ENCODE data around the gene LAMC2.
"Not testable (repeated sequence)": the region's sequence is repeated elsewhere in the genome, so short reads cannot be mapped to it uniquely, and the experiment has no call there.

The LAMC2 gene

DNA sequence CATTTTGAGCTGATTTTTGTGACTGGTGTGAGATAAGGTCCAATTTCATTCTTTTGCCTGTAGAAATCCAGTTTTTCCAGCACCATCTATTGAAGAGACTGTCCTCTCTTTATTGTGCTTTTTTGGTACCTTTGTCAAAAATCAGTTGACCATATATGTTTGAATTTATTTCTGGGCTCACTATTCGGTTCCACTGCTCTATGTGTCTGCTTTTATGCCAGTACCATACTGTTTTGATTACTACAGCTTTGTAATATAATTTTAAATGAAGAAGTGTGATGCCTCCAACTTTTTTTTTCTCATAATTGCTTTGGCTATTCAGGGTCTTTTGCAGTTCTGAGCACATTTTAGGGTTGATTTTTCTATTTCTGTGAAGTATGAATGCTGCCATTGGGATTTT is 69.0 kb downstream of the LAMC2 start:
- in situ Hi-C loops (cut with MboI; ENCODE audit: low sequenced_read_pairs) = no loop called here

DNA sequence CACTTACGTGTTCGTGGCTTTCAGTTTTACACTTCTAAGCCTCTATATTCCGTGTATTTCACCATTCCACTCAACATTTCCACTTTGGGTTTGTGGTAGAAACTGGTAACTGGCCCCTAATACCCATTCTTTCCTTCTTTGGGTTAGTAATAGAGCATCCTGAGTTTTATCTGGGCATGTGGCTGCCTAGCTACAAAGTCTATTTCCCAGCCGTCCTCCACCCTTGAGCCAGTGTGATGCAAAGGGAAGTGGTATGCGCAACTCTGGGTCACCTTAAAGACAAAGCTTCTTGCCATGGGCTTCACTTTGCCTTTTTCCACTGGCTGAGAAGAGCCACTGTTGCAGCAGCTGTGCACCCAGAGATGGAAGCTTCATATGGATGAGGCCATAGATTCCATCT is 73.9 kb downstream of the LAMC2 start:
- in situ Hi-C loops (cut with MboI; ENCODE audit: low sequenced_read_pairs) = no loop called here

DNA sequence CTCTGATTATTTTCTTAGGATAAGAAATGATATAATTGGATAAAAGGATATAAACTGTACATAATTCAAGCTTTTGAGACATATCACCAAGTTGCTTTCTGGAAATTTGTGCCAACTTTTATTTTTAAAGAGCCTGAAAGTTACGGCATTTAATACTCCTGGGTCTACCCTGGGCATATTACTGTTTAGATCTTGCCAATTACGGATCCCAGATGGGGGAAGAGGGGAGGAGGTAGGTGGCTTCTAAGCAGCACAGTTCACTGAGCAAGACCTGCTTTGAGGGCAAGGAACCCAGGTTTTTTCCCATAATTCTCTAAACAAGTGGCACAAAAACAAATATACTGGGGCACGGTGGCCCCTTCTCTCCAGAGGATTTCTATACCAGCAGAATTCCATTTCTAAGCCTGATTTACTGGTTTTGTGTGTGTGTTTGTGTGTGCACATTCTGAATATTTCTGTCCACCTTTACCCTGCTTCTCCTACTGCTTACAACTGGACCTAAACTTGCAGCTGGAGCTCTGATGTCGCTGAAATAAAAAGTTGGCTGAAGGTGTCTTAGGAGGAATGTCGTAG is 76.7 kb downstream of the LAMC2 start:
- in situ Hi-C loops (cut with MboI; ENCODE audit: low sequenced_read_pairs) = no loop called here

DNA sequence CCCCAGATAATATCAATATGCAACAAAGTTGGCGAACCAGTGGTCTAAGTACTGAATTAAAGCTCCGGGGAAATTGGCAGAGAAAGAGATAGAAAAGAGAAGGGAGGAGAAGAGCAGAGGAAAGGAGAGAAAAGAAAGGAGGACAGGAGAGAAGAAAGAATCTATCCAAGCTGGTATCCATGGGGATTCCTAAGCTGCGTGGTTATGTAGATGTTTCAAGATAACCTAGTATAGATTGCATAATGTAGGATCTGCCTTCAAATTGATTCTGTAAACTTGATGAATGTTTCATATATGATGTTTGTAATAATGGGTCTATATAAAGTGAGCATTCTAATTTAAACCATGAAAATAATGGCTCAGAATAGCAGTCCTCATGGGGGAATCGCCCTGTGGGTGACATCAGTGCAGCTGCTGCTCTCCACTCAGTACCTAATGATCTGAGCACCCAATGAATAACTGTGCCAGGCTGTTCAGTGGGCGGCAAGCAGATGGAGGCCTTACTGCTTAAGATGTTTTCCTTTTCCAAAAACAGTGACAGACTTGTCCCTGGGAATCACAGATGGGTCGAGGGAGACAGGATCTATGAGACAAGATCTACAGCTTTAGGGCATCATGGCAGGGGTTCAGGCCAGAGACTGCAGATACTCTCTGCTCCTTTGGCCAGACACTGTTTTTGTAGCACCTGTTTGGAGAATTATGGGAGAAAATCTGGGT is 78.0 kb downstream of the LAMC2 start:
- in situ Hi-C loops (cut with MboI; ENCODE audit: low sequenced_read_pairs) = no loop called here

DNA sequence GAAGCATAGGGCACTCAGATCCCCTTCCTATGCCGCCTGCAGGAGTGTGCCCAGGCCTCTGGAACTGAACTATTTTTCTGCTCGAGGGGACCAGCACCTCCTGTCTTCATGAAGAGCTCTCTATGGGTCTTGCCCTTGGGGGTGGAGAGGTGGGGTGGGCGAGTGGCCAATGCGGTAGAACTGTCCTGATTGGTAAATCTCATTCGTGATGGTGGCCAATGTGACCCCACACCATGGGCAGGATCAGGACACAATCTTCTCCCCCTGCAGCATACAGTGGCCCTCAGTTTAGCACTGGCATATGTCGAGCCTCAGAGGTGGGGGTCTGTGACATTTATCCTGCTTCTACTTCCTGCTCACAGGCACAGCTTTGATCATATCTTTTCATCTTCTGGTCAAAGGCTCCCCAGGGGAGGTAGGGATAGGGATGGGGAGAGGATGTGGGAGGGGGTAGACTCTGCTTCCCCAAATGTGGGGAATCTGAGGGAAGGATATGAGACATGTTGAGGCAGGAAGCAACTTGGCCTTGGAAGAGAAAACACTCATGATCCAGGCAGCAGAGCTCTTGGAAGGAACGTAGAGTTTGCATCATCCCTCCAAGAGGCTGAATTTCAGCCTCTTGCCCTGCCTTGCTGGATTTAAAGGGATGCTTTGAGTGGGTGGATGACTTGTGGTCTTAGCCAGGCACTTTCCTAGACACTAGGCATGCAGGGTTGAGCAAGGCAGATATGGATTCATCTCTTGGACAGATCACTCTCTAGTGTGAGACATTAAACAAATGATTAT is 81.8 kb downstream of the LAMC2 start:
- in situ Hi-C loops (cut with MboI; ENCODE audit: low sequenced_read_pairs) = no loop called here

DNA sequence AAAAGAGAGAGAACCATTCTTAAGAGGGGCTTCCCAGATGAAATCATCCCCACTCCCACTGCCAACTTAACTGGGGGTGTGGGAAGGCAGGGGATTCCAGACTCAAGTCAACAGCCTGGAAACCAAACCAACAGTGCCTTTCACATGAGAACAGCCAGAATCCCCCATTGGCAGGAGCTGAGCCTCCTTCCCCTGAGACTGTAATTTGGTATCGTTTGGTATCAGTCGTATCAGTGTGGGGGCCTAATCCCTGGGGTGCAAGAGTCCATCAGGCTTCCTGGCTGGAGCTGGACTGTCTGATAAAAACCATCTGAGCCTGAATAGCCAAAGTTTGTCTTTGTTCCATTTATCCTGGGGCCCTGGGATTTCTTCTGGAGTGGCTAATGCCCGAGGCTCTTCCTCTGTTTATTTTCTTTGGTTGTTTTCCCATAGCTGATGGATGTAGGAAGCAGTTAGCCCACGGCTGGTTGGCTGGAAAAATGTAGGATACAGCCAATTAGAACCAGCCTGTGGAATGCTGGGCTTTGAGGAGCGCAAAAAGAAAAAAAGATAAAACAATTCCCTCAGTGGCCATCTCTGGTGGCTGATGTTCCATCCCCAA is 84.6 kb downstream of the LAMC2 start:
- in situ Hi-C loops (cut with MboI; ENCODE audit: low sequenced_read_pairs) = no loop called here

DNA sequence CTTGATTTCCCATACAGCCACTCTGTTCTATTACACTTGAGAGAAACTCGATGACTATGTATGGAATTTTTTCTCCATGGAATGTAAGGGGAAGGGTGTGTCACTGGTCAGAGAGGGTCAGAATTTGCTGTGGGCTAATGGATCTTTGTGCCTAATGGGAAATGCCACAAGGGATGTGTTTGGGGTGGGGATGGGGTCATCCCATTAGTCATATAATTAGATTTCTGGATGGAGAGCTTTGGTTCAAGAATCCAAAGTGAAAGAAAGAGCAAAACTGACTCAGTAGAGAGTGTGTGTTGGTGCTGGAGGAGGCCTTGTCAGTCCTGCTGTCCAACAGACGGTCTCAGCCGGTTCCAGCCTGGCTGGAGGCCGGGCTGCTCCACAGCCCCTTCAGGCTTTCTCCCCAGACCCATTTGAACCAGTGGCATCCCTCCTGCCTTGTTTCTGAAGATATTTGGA is 86.4 kb downstream of the LAMC2 start:
- in situ Hi-C loops (cut with MboI; ENCODE audit: low sequenced_read_pairs) = no loop called here

DNA sequence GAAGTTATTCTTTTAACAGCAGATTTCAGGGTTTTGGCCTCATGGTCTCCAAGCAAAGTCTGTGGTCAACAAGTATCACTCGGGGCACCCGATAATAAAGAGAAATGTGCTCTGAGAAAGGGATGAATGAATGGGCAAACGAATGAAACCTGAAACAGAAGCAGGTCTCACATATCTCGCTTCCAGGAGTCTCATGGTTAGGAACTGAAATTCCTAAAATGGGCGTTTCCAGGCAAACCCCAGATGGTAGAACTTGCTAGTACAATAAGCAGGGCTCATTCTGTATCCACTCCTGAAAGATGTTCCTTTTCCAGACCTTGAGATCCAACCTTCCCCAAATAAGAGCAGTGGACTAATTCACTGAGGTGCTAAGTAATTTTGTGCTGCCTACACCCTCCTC is 87.2 kb downstream of the LAMC2 start:
- in situ Hi-C loops (cut with MboI; ENCODE audit: low sequenced_read_pairs) = no loop called here

DNA sequence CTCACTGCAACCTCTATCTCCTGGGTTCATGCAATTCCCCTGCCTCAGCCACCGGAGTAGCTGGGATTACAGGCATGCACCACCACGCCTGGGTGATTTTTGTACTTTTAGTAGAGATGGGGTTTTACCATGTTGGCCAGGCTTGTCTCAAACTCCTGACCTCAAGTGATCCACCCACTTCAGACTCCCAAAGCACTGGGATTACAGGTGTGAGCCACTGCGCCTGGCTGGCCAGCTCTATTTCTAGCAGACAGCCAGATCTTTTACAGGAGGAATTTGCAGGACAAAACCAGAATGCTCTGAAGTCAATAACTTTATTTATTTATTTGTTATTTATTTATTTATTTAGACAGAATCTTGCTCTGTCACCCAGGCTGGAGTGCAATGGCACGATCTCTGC is 87.9 kb downstream of the LAMC2 start:
- in situ Hi-C loops (cut with MboI; ENCODE audit: low sequenced_read_pairs) = not testable (repeated sequence)

DNA sequence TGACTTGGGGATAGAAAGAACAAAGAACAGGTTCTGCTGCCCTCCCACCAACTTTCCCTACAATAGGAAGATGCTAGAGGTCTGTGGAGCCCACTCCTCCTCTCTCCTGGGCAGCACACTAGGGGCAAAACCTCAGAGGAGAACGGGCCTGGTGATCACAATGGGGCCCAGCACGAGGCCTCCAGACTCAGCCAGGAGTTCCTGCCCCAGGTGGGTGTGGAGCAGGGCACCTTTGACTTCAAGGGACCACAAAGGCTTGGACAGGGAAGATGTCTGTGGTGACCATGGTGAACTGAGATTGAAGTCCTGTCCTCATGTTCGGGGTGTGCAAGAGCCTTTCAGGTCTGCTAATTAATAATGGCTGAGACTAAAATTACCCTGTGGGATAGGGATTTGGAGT is 88.8 kb downstream of the LAMC2 start:
- in situ Hi-C loops (cut with MboI; ENCODE audit: low sequenced_read_pairs) = no loop called here

DNA sequence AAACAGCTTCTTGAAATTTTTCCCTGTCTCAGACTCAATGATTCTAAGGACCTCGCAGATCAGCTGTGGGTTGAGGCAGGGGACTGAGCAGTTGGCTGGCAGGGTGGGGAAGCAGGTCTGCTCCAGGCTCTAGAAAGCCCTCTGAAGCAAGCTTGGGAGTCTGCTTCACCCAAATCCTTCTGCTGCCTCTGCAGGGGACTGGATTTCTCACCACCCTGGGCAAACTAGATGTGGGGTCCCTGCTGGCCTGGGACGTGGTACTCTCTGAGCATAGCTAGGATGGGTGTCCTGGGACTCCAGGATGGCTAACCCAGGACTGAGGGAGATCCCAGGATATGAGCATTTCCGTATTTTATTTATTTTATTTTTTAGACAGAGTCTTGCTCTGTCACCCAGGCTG is 89.3 kb downstream of the LAMC2 start:
- in situ Hi-C loops (cut with MboI; ENCODE audit: low sequenced_read_pairs) = no loop called here

DNA sequence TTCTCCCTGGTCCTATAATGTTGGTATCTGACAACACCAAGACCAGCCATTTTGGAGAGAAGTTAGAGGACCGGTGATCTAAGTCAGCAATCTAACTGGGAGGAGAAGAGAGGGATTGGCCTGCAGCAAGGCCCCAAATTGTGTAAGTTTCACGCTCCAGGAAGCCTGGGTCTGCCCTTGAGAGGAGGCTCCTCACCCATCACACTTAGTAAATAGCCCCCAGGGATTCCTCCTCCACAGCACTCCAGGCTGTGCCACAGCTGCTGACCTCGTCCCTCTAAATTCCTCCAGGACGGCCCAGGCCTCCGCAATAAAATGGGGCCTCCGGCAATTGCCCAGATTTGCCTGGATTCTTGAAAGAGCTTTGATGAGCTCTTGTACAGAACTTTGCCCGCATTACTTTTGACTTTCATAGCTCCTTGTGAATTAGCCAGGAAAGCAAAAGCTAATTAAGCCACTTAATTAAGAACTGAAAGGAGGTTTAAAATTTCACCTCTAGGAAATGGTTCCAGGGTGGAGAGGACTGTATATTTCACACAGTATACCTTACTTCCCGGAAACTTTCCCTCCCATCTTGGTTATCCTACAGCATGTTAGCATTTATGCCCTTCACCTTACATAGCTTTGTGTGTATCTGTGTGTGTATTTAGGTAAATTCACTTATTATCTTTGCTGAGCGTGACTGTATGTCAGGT is 90.5 kb downstream of the LAMC2 start:
- in situ Hi-C loops (cut with MboI; ENCODE audit: low sequenced_read_pairs) = no loop called here

DNA sequence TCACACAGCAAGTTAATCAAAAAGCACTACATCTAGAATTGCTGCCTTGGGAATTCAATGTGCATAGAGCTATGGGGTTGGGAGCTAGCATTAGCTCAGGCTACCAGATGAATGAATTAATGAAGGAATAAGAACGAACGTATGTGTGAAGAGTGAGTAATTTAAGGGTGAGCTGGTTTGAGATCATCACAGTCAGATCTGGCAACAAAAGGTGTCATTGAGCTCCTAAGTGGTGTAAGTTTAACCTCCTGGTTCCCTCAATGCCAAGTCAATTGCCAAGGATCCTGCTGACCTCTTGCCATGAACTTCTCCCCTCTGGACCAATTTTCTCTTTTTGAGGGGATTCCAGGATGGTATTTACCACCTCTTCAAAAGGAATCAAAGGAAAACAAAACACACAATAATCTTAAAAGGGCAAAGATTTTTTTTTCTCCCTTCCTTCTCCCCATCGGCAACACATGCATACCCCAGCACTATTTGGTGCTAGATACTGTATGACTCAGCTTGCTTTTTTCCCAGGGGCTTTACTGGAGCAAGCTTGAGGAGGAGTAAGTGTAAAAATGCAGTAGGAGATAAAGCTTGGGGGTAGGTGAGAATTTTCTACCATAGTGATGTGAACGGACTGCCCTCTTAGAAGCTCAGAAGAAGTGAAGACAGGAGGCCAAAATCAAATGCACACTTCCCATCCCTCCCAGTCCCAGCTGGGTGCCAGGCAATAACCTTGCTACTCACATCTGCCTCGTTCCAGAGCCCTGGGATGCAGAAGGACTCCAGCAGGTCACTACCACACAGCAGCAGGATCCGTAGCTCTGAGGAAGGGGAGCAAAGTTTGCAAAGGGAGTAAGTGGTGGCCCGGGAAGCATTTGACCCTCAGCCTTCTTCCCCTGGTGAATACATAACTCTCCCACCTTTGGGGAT is 92.0 kb downstream of the LAMC2 start:
- in situ Hi-C loops (cut with MboI; ENCODE audit: low sequenced_read_pairs) = no loop called here

DNA sequence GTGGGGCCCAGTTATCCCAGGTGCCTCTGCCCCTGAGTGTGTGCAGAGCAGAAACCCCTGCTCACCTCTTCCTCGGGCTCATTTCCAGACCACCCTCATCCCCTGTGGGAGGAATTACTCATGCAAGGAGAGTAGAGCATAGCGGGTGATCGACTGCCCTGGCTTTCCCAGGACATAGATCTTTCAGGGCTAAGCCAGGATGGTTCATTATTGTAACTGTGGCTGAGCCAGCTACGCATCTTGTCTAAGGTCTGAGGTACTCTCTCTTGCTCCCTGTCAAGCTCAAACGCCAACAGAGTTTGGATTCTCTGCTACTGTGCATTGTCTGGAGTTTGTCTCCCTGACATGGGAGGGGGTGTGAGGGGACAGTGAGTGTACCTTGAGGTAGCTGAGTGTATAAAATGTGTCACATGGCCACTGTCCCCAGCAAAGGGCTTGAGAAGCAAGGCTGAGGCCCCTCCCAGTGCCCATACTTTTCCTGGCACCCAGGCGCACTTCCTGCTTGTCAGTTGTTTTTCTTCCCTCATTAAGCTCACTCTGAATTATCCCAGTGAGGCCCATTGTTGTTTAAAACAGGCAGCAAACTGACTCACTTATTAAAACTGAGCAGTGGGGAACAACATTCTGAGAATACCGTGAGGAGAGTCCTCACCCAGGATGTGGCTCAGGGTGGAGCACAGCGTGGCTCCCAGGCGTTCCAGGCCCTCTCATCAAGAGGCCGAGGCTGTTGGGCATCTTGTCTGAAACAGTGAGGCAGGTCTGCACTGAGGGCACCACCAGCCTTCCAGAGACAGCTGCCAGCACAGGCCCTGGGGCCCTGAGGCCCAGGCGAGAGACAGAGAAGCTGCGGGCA is 92.9 kb downstream of the LAMC2 start:
- in situ Hi-C loops (cut with MboI; ENCODE audit: low sequenced_read_pairs) = no loop called here

DNA sequence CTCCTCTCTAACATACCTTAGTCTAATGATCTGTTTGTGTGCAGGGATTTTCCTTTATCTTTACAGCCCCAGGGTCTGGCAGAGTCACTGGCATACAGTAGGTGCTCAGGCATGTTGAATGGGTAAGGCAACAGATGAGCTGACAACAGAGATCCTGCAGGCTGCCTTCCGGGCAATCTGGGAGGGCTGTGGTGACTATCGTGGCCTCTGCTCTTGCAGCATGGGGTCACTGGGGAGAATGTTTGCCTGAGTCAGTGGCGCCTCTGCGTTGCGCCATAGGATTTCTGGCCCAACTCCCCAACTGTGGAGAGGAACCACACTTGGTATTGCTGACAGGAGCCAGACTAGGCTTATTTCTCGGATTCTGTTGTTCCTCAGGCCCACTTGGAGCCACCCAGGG is 93.8 kb downstream of the LAMC2 start:
- in situ Hi-C loops (cut with MboI; ENCODE audit: low sequenced_read_pairs) = no loop called here

DNA sequence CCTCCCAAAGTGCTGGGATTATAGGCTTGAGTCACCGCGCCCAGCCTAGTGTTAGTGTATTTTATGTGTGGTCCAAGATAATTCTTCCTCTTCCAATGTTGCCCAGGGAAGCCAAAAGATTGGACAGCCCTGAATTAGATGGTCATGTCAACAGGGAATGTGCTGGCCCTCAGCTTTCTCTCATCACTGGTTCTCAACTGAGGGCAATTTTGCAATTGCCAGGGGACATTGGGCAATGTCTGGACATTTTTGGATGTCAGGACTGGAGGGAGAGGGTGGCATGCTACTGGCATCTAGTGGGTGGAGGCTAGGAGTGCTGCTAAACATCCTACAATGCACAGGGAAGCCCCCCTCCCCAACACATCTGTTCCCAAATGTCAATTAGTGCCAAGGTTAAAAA is 95.0 kb downstream of the LAMC2 start:
- in situ Hi-C loops (cut with MboI; ENCODE audit: low sequenced_read_pairs) = no loop called here

DNA sequence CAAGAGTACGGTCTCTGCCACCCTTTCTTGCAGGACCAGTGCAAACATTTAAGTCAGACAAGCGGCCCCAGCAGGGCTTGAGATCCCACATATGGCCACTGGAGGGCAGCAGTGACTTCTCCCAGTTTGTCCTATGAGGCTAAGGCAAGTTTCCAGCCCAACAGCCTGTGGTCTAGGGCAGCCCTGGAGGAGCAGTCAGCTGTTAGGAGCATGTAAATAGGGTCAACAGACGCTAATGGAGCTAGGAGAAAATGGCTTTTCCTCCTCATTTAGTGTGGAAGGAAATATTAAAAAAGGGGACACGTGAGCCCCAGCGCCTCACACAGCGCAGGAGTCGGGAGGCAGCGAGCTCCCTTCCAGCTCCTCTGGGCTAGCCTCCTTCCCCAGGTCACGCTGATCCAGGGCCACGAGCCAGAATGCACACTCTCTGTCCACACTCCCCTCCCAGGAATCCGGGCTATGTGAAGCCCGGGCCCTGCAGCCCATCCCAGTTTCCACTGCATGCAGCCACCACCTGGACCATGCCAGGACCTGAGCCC is 95.6 kb downstream of the LAMC2 start:
- in situ Hi-C loops (cut with MboI; ENCODE audit: low sequenced_read_pairs) = no loop called here

DNA sequence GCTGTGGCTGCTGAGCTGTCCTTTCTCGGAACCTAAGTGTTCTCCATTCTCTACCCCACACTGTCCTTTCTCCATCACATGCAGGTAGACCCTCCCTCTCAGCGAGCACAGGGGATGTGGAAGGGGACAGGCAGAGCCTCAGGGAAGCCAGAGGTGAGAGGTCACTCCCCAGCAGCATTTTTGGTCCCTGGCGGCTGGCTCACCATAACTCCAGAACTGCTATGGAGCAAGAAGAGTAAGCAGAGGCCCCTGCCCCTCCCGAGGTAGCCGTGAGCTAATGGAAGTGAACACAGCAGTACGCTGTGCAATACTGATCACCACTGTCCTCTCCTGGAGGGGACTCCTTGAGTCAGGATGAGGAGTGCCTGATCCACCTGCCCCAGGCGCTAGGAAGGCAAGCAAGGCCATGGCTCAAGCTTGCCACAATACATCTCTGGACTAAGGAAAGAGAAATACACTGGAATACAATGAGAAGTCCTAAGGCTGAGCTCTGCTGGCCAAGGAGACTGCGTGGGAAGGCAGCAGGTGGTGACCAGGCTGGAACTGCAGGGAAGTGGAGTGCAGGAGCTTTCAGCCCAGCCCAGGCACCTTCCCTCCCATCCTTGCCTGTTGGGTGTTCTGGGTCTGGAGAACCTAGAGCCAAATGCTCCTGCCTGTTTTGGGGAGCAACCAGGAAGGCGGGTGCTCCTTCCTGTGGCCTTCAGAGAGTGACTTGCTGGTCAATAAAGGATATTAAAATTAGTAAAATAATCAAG is 96.2 kb downstream of the LAMC2 start:
- in situ Hi-C loops (cut with MboI; ENCODE audit: low sequenced_read_pairs) = no loop called here
